GM21526 (cell line): ENCODE measurements around the gene GIPC3.
A peak's percentile ranks its signal among the peaks of the same experiment; 100 is the strongest.
"Not testable (repeated sequence)": the region's sequence is repeated elsewhere in the genome, so short reads cannot be mapped to it uniquely, and the experiment has no call there.

Experiments used
- ATAC-seq: cut with Tn5 transposase; IDR thresholded peaks from one replicate; pipeline ENCODE4 v1.9.1; 2021; ENCODE audit warnings: moderate library complexity; ENCODE audit not compliant: unreplicated experiment, low FRiP score

The GIPC3 gene

GRCh38 chr19:3614858-3615505 is 29.7 kb downstream of the GIPC3 start:
- ATAC-seq, result no peak

GRCh38 chr19:3615524-3616135 is 30.4 kb downstream of the GIPC3 start:
- no peak for ATAC-seq

GRCh38 chr19:3617463-3617862 is 32.2 kb downstream of the GIPC3 start:
- ATAC-seq, result no peak

DNA sequence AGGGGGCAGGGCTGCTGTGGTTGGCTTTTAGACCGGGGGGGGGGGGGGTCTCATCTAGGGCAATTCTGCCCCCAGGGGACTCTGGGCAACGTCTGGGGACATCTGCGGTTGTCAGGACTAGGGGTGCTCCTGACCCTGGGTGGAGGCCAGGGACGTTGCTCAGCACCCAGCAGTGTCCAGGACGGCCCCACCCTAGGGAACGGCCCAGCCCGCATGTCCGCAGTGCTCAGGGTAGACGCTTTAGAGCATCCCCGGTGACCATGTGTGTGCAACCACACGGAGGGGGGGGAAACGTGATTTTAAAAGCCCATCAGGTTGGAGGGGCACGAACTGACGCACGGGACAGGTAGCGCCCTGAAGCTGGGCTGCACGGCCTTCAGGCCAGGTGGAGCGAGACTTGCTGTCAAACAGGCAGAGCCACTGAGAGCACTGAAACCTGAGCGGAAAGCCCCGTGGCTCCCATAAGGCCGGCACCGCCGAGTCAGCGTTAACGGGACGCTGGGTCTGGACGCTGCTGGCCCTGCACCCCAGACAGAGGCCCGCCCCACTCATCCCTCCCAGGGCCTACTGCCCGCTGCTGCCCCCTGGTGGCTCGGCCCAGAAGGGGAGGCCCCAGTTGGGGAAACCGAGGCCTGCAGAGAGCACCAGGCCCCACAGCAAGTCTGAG is 33.0 kb downstream of the GIPC3 start:
- ATAC-seq, result no peak

- ATAC-seq, result no peak
Observed at GRCh38 chr19:3618811-3619630, 33.7 kb downstream of the GIPC3 start.

GRCh38 chr19:3619631-3620012 is 34.3 kb downstream of the GIPC3 start:
- ATAC-seq, result no peak

DNA sequence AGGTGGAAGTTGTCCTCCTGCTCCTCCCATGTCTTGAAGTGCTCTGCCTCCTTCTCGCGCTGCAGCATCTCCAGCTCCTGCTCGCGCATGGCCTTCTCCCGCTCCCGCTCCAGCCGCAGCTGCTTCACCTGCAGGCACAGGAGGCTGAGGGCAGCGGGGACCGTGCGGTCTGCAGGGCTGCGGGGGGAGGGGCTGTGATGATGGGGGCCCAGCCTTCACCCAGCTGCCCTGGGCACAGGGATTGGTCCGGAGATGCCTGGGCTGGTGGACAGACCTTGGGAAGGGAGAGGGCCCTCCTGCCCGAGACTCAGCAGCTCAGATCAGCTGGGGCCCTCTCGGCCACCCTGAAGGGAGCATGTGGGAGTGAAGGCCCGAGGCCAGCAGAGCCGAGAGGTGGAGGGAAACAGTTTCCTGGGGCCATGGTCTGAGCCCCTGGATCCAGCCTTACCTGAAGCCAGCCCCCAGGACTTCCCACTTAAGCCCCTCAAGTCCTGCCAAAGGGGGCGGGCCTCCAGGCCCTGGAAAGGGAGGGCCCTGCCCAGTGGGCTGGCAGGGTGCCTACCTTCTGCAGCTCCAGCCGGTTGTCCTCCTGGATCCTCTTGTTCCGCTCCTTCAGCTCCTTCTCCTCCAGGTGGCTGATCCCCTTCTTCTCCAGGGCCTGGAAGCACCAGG is 35.0 kb downstream of the GIPC3 start:
- no peak for ATAC-seq

GRCh38 chr19:3620817-3621547 is 35.7 kb downstream of the GIPC3 start:
- ATAC-seq, result no peak

GRCh38 chr19:3621689-3622088 is 36.4 kb downstream of the GIPC3 start:
- ATAC-seq, result no peak

DNA sequence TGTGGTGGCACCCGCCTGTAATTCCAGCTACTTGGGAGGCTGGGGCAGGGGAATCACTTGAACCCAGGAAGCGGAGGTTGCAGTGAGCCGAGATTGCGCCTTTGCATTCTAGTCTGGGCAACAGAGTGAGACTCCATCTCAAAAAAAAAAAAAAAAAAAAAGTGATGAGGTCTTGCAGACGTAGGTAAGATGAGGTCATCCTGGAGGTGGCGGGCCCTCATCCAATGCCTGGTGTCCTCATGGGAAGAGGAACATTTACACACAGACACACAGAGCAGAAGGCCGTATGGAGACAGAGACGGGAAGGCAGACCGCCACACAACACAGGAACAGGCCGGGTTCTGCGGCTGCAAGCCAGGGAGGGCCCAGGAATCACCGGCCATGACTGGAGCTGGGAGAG is 36.9 kb downstream of the GIPC3 start:
- ATAC-seq, result no peak

DNA sequence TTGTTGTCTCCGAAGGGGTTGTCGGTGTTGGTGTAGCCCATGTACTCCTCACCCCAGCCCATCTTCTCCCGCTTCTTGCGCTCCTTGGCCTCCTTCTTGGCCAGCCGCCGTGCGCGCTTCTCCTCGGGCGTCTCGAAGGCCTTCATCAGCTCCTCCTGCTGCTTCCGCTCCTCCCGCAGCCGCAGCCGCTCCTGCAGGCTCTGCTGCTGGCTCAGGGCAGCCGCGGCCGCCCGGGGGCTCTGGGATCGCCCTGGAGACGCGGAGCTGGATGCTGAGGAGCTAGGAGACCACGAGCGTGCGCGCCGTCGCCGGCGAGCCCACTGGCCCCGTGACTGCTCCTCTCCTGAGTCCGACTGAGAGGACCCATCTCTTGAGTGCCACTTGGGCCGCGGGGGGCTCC is 38.4 kb downstream of the GIPC3 start:
- no peak for ATAC-seq

- ATAC-seq, result no peak
Observed at GRCh38 chr19:3625996-3626472, 40.8 kb downstream of the GIPC3 start.

DNA sequence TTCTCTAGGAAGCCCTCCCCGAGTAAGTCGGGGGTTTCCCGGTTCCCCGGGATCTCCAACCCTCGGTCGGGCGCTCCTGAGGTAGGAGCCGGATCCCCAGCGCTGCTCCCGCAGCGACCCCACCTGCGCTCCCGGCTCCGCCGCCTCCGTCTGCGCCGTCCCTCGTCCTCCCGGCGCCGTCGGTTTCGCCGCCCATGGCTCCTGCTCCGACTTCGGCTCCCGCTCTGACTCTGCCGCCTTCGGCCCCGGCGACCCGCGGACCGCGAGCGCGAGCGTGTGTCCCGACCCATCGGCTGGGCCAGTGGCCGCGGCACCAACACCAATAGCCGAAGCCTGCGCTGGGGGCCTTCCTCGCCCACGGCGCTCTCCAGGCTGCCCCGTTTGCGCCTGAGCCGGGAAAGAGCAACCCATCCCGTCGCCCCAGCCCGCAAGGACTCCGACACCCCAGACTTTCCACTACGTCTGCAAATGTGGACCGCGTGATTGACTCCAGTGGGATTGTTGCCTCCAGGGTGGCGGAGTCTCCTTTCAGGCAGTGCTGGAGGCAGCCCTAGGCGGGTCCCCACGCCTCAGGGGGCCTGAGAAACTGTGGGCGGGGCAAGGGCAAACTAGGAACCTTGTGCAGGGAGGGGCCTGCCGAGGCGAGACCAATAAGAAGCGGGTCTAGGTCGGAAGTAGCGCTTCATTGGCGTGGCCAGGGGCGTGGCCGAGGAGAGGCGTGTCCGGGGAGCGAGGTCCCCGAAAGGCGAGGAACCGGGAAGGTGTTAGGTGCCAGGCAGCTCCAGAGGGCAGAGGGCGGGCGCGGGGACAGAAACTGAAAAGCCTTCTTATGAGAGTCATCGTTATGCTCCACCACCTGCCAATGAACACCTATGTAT is 41.4 kb downstream of the GIPC3 start, which contains the start of gene CACTIN:
Gene CACTIN, minus strand, starts transcription at position 318 of the 878 bp plus-strand sequence. Its CDS starts 28 bp downstream, at position 290.
- ATAC-seq, result peak; percentile 76

- no peak for ATAC-seq
Observed at GRCh38 chr19:3627351-3627723, 42.1 kb downstream of the GIPC3 start.

DNA sequence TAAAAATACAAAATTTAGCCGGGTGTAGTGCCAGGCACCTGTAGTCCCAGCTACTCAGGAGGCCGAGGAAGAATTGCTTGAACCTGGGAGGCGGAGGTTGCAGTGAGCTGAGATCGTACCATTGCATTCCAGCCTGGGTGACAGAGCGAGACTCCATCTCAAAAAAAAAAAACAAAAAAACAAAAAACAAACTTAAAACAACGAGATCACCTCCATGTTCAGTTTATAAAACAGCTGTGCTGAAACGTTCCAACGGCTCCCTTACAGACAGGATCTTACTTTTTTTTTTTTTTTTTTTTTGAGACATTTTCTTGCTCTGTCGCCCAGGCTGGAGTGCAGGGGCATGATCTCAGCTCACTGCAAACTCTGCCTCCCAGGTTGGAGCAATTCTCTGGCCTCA is 43.5 kb downstream of the GIPC3 start:
- not testable (repeated sequence) for ATAC-seq

GRCh38 chr19:3631053-3631861 is 46.0 kb downstream of the GIPC3 start:
- no peak for ATAC-seq

DNA sequence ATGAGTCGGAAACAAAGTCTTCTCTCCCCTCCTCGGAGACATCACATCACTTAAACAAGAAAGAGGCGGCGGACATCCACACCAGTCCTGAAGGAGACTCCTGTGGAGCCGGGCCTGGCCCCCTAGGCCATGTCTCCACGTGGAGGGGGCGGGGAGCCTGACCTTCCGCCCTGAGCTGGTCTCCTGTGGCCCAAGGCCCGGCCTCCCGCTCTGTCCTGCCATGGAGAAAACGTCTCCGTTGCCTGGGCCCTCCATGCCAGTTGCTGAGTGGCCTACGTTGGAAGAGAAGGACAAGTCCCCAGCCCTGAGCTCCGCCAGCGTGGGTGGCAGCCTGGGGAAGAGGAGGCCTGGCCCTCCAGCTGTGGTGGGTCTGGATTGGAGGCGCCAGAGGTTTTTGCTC is 46.8 kb downstream of the GIPC3 start:
- ATAC-seq, result no peak
